ENCODE data around the gene DPH3. TPM values are rescaled to one million over a fixed set of nuclear protein-coding genes. Genes with fewer than 3 reads are reported as not detected.

The DPH3 gene
- total and polyA plus RNA-seq, 9 of the 15 experiments (the other 6 are each of a cell fraction or from before 2014, with no cell fraction given): 15.9 to 131 (median 38.7) TPM

DNA sequence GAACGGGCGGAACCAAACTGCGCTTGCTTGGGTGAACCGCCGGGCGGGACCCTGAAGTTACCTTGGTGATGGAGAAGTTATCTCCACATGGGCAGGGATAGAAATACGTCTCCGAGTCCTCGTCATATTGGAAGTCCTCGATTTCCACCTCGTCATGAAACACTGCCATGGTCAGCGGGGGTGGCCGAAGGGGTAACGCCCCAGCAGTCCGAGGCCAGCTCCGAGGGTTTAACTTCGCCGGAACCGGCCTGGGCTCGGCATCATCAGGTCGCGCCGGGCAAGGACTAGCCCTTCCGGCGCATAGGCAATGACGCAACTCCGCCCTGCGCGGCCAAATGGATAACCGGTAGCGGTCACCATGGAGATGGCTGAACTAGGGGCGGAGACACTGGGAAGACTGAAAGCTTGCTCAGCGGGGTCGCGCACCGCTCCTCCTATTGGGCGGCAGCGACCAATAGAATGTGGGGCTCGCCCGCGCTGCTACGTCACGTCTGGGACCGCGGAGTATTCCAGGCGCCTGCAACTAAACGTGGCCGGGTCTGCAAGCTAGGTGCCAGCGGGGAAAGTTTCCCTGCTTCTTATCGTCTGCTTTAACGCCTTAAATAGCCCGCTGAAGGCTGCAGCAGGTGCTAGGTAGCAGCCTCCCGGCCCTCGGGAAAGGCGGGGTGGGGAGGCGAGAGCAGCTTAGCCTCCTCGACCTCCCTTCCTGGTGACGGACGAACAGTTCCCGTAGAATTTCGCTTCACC lies at the start of gene DPH3, which contains the start of gene OXNAD1 (continued):
- TF ChIP-seq CBFA2T2 (conservative IDR thresholded peaks at IDR 0.05) (no peak), SMAD4 (CRISPR knock-in tag; conservative IDR thresholded peaks at IDR 0.05) (peak; percentile 52; the same call in 1 of the 2 replicates), HES1 (IDR thresholded peaks at IDR 0.05; ENCODE audit: low read depth) (no peak), ZKSCAN3 (CRISPR knock-in tag; IDR thresholded peaks at IDR 0.05) (no peak), OTX1 (CRISPR knock-in tag; IDR thresholded peaks at IDR 0.05) (peak; percentile 83; the same call in 1 of the 2 replicates), NFE2 (IDR thresholded peaks at IDR 0.05; ENCODE audit: low read depth) (no peak; the same call in 1 of the 2 replicates), CBX1 (IDR thresholded peaks at IDR 0.05; ENCODE audit: low read depth) (no peak), FOXJ2 (tag; IDR thresholded peaks at IDR 0.05) (peak; percentile 92), RBM17 (IDR thresholded peaks at IDR 0.05; ENCODE audit: borderline replicate concordance, low read depth, low read length) (no peak), BCOR (IDR thresholded peaks at IDR 0.05) (no peak), CEBPZ (IDR thresholded peaks at IDR 0.05; ENCODE audit: borderline replicate concordance, low read depth, low read length) (no peak), POLR2B (IDR thresholded peaks at IDR 0.05; ENCODE audit: low read depth, partially characterized antibody) (peak; percentile 89), SIX5 (IDR thresholded peaks at IDR 0.05; ENCODE audit: borderline replicate concordance in 1 of 2, insufficient read depth in 1 of 2, low read depth in 1 of 2, low read length in 2 of 2) (peak; percentile 40 to 68; a peak in 3 of 4 replicates), HEY1 (CRISPR knock-in tag; IDR thresholded peaks at IDR 0.05; ENCODE audit: borderline replicate concordance) (no peak), XRCC3 (IDR thresholded peaks at IDR 0.05) (no peak), ESRRB (CRISPR knock-in tag; IDR thresholded peaks at IDR 0.05; ENCODE audit: borderline replicate concordance) (no peak)
- TF ChIP-seq, protein P1, sequence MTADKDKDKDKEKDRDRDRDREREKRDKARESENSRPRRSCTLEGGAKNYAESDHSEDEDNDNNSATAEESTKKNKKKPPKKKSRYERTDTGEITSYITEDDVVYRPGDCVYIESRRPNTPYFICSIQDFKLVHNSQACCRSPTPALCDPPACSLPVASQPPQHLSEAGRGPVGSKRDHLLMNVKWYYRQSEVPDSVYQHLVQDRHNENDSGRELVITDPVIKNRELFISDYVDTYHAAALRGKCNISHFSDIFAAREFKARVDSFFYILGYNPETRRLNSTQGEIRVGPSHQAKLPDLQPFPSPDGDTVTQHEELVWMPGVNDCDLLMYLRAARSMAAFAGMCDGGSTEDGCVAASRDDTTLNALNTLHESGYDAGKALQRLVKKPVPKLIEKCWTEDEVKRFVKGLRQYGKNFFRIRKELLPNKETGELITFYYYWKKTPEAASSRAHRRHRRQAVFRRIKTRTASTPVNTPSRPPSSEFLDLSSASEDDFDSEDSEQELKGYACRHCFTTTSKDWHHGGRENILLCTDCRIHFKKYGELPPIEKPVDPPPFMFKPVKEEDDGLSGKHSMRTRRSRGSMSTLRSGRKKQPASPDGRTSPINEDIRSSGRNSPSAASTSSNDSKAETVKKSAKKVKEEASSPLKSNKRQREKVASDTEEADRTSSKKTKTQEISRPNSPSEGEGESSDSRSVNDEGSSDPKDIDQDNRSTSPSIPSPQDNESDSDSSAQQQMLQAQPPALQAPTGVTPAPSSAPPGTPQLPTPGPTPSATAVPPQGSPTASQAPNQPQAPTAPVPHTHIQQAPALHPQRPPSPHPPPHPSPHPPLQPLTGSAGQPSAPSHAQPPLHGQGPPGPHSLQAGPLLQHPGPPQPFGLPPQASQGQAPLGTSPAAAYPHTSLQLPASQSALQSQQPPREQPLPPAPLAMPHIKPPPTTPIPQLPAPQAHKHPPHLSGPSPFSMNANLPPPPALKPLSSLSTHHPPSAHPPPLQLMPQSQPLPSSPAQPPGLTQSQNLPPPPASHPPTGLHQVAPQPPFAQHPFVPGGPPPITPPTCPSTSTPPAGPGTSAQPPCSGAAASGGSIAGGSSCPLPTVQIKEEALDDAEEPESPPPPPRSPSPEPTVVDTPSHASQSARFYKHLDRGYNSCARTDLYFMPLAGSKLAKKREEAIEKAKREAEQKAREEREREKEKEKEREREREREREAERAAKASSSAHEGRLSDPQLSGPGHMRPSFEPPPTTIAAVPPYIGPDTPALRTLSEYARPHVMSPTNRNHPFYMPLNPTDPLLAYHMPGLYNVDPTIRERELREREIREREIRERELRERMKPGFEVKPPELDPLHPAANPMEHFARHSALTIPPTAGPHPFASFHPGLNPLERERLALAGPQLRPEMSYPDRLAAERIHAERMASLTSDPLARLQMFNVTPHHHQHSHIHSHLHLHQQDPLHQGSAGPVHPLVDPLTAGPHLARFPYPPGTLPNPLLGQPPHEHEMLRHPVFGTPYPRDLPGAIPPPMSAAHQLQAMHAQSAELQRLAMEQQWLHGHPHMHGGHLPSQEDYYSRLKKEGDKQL (CRISPR knock-in tag; IDR thresholded peaks at IDR 0.05; ENCODE audit: borderline replicate concordance): no peak

All from K562 (cell line).